ENCODE measurements around the gene FAN1.

DNA sequence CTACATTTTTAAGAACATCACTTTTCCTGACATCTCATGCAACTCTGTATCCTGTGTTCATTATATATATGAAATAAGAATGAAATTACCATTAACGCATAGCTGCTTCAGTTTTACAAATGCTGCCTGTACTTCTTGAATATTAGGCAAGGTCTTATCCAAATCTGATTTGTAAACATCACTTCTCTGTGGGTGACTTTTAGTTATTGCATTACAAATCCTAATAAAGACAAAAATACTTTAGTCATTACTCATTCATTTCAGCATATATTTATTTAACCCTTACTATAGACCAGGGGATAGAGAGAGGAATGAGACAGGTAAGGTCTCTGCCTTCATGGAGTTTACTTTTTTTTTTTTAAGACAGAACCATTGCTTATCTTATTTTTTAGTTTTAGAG is 51.0 kb downstream of the FAN1 start:
- TF ChIP-seq EZH2 (IDR thresholded peaks at IDR 0.05; ENCODE audit: low read depth): no peak
- TF ChIP-seq, protein P1, sequence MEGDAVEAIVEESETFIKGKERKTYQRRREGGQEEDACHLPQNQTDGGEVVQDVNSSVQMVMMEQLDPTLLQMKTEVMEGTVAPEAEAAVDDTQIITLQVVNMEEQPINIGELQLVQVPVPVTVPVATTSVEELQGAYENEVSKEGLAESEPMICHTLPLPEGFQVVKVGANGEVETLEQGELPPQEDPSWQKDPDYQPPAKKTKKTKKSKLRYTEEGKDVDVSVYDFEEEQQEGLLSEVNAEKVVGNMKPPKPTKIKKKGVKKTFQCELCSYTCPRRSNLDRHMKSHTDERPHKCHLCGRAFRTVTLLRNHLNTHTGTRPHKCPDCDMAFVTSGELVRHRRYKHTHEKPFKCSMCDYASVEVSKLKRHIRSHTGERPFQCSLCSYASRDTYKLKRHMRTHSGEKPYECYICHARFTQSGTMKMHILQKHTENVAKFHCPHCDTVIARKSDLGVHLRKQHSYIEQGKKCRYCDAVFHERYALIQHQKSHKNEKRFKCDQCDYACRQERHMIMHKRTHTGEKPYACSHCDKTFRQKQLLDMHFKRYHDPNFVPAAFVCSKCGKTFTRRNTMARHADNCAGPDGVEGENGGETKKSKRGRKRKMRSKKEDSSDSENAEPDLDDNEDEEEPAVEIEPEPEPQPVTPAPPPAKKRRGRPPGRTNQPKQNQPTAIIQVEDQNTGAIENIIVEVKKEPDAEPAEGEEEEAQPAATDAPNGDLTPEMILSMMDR (conservative IDR thresholded peaks at IDR 0.05): no peak

All from PC-9 (cell line).